Astrocyte (in vitro differentiated cells and primary cell): ENCODE results near the gene ELF3. TPM values are rescaled to one million over a fixed set of nuclear protein-coding genes. Genes with fewer than 3 reads are reported as not detected.

Source experiments
- DNase-seq: peaks from one replicate; pipeline ENCODE4 v3.0.0-alpha.2; 2010; ENCODE audit warnings: low read depth
- FAIRE-seq: peaks from 2 replicates; lab custom pipeline; 2011; peaks lifted over from hg19 to GRCh38; lab: Jason Lieb, UNC
- H2AFZ ChIP-seq: 2 replicates; pipeline ENCODE4 v1.6.0; 2012; ENCODE audit warnings: low read depth, low read length, inconsistent platforms
- H3K27ac ChIP-seq: 2 replicates; pipeline ENCODE4 v1.5.1; 2011; ENCODE audit warnings: low read depth, low read length, inconsistent platforms
- H3K27me3 ChIP-seq: 2 replicates; pipeline ENCODE4 v1.6.0; 2011; ENCODE audit warnings: low read length, inconsistent platforms; ENCODE audit not compliant: insufficient read depth
- H3K36me3 ChIP-seq: 2 replicates; pipeline ENCODE4 v1.5.1; 2011; ENCODE audit warnings: low read length, inconsistent platforms; ENCODE audit not compliant: insufficient read depth
- H3K4me1 ChIP-seq: 2 replicates; pipeline ENCODE4 v1.5.1; 2011; ENCODE audit warnings: low read length, inconsistent platforms; ENCODE audit not compliant: insufficient read depth
- H3K4me2 ChIP-seq: 2 replicates; pipeline ENCODE4 v1.6.0; 2012; ENCODE audit warnings: low read length, inconsistent platforms
- H3K4me3 ChIP-seq: 2 replicates; pipeline ENCODE4 v1.5.1; 2011; ENCODE audit warnings: low read depth, mild to moderate bottlenecking, low read length, inconsistent platforms; ENCODE audit not compliant: insufficient read depth
- H3K79me2 ChIP-seq: 2 replicates; pipeline ENCODE4 v1.6.0; 2012; ENCODE audit warnings: mild to moderate bottlenecking, low read length, inconsistent platforms; ENCODE audit not compliant: insufficient read depth
- H3K9ac ChIP-seq: 2 replicates; pipeline ENCODE4 v1.6.0; 2012; ENCODE audit warnings: mild to moderate bottlenecking, low read length, inconsistent platforms
- H3K9me3 ChIP-seq: 2 replicates; pipeline ENCODE4 v1.5.1; 2012; ENCODE audit warnings: low read depth, mild to moderate bottlenecking, low read length, inconsistent platforms; ENCODE audit not compliant: insufficient read depth
- H4K20me1 ChIP-seq: 2 replicates; pipeline ENCODE4 v1.6.0; 2012; ENCODE audit warnings: low read length, inconsistent platforms; ENCODE audit not compliant: insufficient read depth
- H3K27ac Mint-ChIP-seq: one replicate; pipeline ENCODE4 v1.8.0; 2021; ENCODE audit warnings: mild to moderate bottlenecking, mixed read lengths; ENCODE audit not compliant: unreplicated experiment
- H3K27me3 Mint-ChIP-seq: one replicate; pipeline ENCODE4 v1.8.0; 2021; ENCODE audit warnings: low read depth, mixed read lengths; ENCODE audit not compliant: unreplicated experiment
- H3K36me3 Mint-ChIP-seq: one replicate; pipeline ENCODE4 v1.8.0; 2021; ENCODE audit warnings: low read depth, mixed read lengths; ENCODE audit not compliant: unreplicated experiment
- H3K4me1 Mint-ChIP-seq: one replicate; pipeline ENCODE4 v1.8.0; 2021; ENCODE audit warnings: low read depth, mixed read lengths; ENCODE audit not compliant: unreplicated experiment
- H3K4me3 Mint-ChIP-seq: one replicate; pipeline ENCODE4 v1.8.0; 2021; ENCODE audit warnings: mild to moderate bottlenecking, moderate library complexity, mixed read lengths; ENCODE audit not compliant: unreplicated experiment
- H3K9me3 Mint-ChIP-seq: one replicate; pipeline ENCODE4 v1.8.0; 2021; ENCODE audit warnings: mild to moderate bottlenecking, mixed read lengths; ENCODE audit not compliant: unreplicated experiment
- EZH2 ChIP-seq: IDR thresholded peaks from 2 replicates; pipeline ENCODE4 v1.6.1; 2012; ENCODE audit warnings: mild to moderate bottlenecking, low read length, inconsistent platforms; ENCODE audit not compliant: insufficient read depth
- total RNA-seq: library from RNA; stranded (reverse); gene quantifications from 2 replicates; pipeline ENCODE4 v1.2.1, GENCODE V29; 2021
- TF ChIP-seq, protein P1 (sequence below): IDR thresholded peaks from 2 replicates; pipeline ENCODE4 v1.5.1; 2011; ENCODE audit warnings: low read depth, mild to moderate bottlenecking, inconsistent platforms, low read length, moderate library complexity; ENCODE audit not compliant: insufficient read depth

The ELF3 gene
- total RNA-seq, 1 donor from 2014 or later, result 2.9 TPM

DNA sequence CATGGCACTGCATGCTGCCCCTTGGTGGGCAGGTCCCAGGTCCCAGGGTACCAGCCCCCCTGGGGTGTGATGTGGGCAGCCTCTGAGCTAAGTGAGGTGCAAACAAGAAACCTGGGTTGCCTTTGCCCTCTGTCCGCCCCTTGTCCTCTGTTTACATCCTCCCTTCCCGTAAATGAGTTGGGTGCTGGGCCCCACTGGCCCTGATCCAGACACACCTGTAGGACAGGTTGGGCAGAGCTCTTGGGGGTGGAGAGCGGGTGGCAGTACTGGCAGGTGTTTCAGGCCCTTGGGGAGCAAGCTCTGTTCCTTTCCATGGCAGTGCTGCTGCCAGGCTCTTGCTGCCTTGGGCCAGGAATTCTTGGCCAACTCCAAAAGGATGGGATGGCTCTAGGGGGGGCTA is 35.8 kb downstream of the ELF3 start:
- Mint-ChIP-seq H3K27ac (no peak overlapping the region), H3K4me1 (no peaks in the 10 kb centered on the region), H3K4me3 (no peak overlapping the region), H3K36me3 (no peaks in the 10 kb centered on the region), H3K27me3 (peaks cover 16% of the 10 kb centered on the region), H3K9me3 (peaks cover 2% of the 10 kb centered on the region)
- Histone ChIP-seq H3K4me2 (no peak overlapping the region), H3K27ac (no peak overlapping the region), H3K4me3 (no peak overlapping the region), H4K20me1 (no peaks in the 10 kb centered on the region), H3K4me1 (peaks cover 9% of the 10 kb centered on the region), H3K79me2 (no peaks in the 10 kb centered on the region), H3K9me3 (no peaks in the 10 kb centered on the region), H3K36me3 (no peaks in the 10 kb centered on the region), H3K9ac (no peak overlapping the region), H2AFZ (no peak overlapping the region), H3K27me3 (no peaks in the 10 kb centered on the region)
- no peak for DNase-seq
- FAIRE-seq, result no peak
- TF ChIP-seq, protein P1, sequence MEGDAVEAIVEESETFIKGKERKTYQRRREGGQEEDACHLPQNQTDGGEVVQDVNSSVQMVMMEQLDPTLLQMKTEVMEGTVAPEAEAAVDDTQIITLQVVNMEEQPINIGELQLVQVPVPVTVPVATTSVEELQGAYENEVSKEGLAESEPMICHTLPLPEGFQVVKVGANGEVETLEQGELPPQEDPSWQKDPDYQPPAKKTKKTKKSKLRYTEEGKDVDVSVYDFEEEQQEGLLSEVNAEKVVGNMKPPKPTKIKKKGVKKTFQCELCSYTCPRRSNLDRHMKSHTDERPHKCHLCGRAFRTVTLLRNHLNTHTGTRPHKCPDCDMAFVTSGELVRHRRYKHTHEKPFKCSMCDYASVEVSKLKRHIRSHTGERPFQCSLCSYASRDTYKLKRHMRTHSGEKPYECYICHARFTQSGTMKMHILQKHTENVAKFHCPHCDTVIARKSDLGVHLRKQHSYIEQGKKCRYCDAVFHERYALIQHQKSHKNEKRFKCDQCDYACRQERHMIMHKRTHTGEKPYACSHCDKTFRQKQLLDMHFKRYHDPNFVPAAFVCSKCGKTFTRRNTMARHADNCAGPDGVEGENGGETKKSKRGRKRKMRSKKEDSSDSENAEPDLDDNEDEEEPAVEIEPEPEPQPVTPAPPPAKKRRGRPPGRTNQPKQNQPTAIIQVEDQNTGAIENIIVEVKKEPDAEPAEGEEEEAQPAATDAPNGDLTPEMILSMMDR, result no peak
- TF ChIP-seq EZH2, result no peak

DNA sequence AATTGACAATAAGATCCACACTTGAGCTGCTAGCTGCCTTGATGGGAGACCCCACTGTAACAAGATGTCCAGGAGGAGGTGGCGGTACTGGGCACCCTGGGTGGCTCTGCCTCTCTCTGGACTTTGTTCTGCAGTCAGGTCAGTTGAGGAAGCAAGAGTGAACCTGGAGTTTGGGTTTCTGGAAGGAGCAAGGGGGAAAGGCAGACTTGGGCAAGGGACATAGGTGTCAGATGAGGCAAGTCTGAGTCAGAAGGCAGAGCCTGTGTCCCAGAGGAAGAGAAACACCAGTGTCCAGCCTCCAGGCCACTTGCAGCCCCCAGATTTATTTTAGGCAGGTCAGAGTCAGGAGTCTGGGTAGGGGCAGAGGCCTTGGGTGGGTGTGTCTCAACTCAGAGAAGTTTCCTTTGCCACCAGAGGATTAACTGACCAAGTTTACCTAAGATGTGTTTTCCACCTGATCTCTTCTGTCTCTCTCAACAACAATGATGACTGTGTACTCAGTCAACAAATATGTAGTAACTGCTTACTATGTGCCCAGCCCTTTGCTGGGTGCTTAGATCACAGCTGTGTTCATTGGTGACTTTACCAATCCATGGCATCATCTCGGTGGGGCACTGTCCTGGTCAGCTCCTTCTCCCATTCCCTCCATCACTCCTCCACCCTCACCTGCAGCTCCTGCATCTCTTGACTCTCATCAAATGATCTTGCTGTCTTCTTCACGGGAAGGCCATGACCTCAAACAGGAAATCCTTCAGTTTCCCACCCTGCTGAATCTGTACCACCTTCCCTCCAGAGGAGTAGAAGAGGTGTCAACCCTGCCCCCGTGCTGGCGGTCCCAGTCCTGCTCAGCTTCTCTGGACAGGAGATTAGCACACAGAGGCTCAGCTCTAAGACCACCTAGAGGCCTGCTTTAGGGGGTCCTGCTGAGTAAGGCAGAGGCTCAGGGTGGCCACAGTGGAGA is 36.6 kb downstream of the ELF3 start:
- H3K27me3 Mint-ChIP-seq, result peaks cover 16% of the 10 kb centered on the region
- no peak overlapping the region for H3K27ac ChIP-seq
- no peak for FAIRE-seq

More for the DNA sequence above, 36.6 kb downstream of the ELF3 start:
- Mint-ChIP-seq H3K4me1 (no peaks in the 10 kb centered on the region), H3K4me3 (no peak overlapping the region), H3K27ac (no peak overlapping the region), H3K9me3 (peaks cover 2% of the 10 kb centered on the region), H3K36me3 (no peaks in the 10 kb centered on the region)
- H3K9ac ChIP-seq, result no peak overlapping the region
- no peaks in the 10 kb centered on the region for H3K9me3 ChIP-seq
- H3K4me3 ChIP-seq, result no peak overlapping the region
- no peak overlapping the region for H2AFZ ChIP-seq
- H3K4me1 ChIP-seq, result peaks cover 9% of the 10 kb centered on the region
- H3K36me3 ChIP-seq, result no peaks in the 10 kb centered on the region
- H3K4me2 ChIP-seq, result no peak overlapping the region
- H4K20me1 ChIP-seq, result no peaks in the 10 kb centered on the region
- TF ChIP-seq, protein P1, result no peak
- no peak for TF ChIP-seq EZH2
- H3K27me3 ChIP-seq, result no peaks in the 10 kb centered on the region
- no peaks in the 10 kb centered on the region for H3K79me2 ChIP-seq
- no peak for DNase-seq
